Right lobe of liver (tissue), 6 donors: Measurements from ENCODE around the gene SPOCK1. TPM values are rescaled to one million over a fixed set of nuclear protein-coding genes. Genes with fewer than 3 reads are reported as not detected.

Source experiments
- ATAC-seq, 4 donors: fragments of 200-7000 bp; cut with Tn5 transposase; one replicate each; pipeline ENCODE4 v1.9.1; 2020; ENCODE audit warnings: mild to moderate bottlenecking in 4 of 4, moderate library complexity in 4 of 4
- DNase-seq, 3 donors: peaks; one replicate each; pipeline ENCODE4 v3.0.0-alpha.2; 2020
- H3K27ac ChIP-seq, 3 donors: fragments of 200-600 bp; one replicate each; pipeline ENCODE4 v1.8.0; 2022
- H3K27me3 ChIP-seq, 2 donors: fragments of 200-600 bp; one replicate each; pipeline ENCODE4 v1.8.0; 2022
- H3K36me3 ChIP-seq, 4 donors: fragments of 200-600 bp; sonication (generic) in 1 of 4; one replicate each; pipeline versions ENCODE4 v1.5.1 to v1.8.0; 2017 to 2022; ENCODE audit warnings: control low read depth in 1 of 4
- H3K4me1 ChIP-seq, 4 donors: fragments of 200-600 bp; sonication (generic) in 1 of 4; one replicate each; pipeline versions ENCODE4 v1.5.1 to v1.8.0; 2017 to 2022; ENCODE audit warnings: control low read depth in 1 of 4
- H3K4me3 ChIP-seq, 3 donors: fragments of 200-600 bp; one replicate each; pipeline ENCODE4 v1.8.0; 2022
- H3K9me3 ChIP-seq, 4 donors: fragments of 200-600 bp; sonication (generic) in 1 of 4; one replicate each; pipeline versions ENCODE4 v1.5.1 to v1.8.0; 2017 to 2022; ENCODE audit warnings: control low read depth in 1 of 4
- CTCF ChIP-seq, 4 donors: fragments of 200-600 bp in 3 of 4; fragments of 450-650 bp in 1 of 4; IDR thresholded peaks; one replicate each; pipeline versions ENCODE4 v1.5.1 to v1.8.0; 2016 to 2022; ENCODE audit warnings: antibody characterized with exemption in 4 of 4, mild to moderate bottlenecking in 2 of 4
- POLR2A ChIP-seq: fragments of 450-650 bp; IDR thresholded peaks from one replicate; pipeline ENCODE4 v1.6.1; 2017; ENCODE audit warnings: antibody characterized with exemption, mild to moderate bottlenecking
- WGBS: methylation state at CpG from one replicate; pipeline ENCODE4 v1.1.6; 2018; ENCODE audit warnings: low coverage, low lambda C conversion rate; ENCODE audit not compliant: insufficient coverage; ENCODE audit errors: missing lambda C conversion rate; 5-methylcytosine and 5-hydroxymethylcytosine counted together
- intact Hi-C, 2 donors: fragments of 100-400 bp; cut with DNase I; formaldehyde crosslinking; loops; one replicate each; pipeline versions ENCODE4 v1.11.2 to v1.14.1; 2022
- total RNA-seq, 6 experiments: library from RNA; depleted of rRNA in 2 of 6; stranded (reverse); fragments of >200 nt in 2 of 6; fragmentation: NEBNext Ultra II Directional in 3 of 6; extraction: Animal tissue kit (Norgen Biotek cat#: 25700) in 3 of 6; gene quantifications; one replicate each; pipeline versions ENCODE4 v1.1.0 to v1.2.4, GENCODE V29; 2016 to 2023
- donor health status: DM: no; HTN: yes; CAD: no.
- donor health status: DM: no; HTN: no; CAD: no.
- donor health status: DM: no; HTN: no; CAD: no.
- donor health status: DM: no; HTN: yes; CAD: no.
- donor health status: DM: no; HTN: yes; CAD: no.

The SPOCK1 gene
- total RNA-seq, 6 experiments from 2014 or later = 0.06 to 0.86 (median 0.15) TPM; not detected in 1

GRCh38 chr5:137269946-137270345 lies 229.2 kb downstream of the SPOCK1 start:
- no peak for TF ChIP-seq POLR2A
- TF ChIP-seq CTCF (IDR thresholded peaks at IDR 0.05) = no peak
- intact Hi-C loops = no loop called here
- Histone ChIP-seq H3K27me3 (no peaks in the 10 kb centered on the region), H3K27ac (no peak overlapping the region), H3K4me1 (no peaks in the 10 kb centered on the region), H3K36me3 (no peaks in the 10 kb centered on the region), H3K9me3 (no peaks in the 10 kb centered on the region), H3K4me3 (no peak overlapping the region)
- ATAC-seq (no peak), DNase-seq (no peak)
- WGBS = 66% methylated on average over 2 of the region's 2 CpGs

GRCh38 chr5:137269274-137269673 lies 229.9 kb downstream of the SPOCK1 start:
- H3K4me3 ChIP-seq = no peak overlapping the region
- H3K4me1 ChIP-seq = no peaks in the 10 kb centered on the region
- H3K36me3 ChIP-seq = no peaks in the 10 kb centered on the region
- WGBS = 83% methylated on average over 2 of the region's 2 CpGs
- intact Hi-C loops = no loop called here
- ATAC-seq (no peak), DNase-seq (no peak)
- H3K27ac ChIP-seq = no peak overlapping the region
- no peaks in the 10 kb centered on the region for H3K27me3 ChIP-seq
- TF ChIP-seq POLR2A (no peak), CTCF (IDR thresholded peaks at IDR 0.05) (no peak)
- no peaks in the 10 kb centered on the region for H3K9me3 ChIP-seq

GRCh38 chr5:137268646-137269045 lies 230.5 kb downstream of the SPOCK1 start:
- DNase-seq (no peak), ATAC-seq (no peak)
- Histone ChIP-seq H3K4me3 (no peak overlapping the region), H3K27me3 (no peaks in the 10 kb centered on the region), H3K4me1 (no peaks in the 10 kb centered on the region), H3K27ac (no peak overlapping the region), H3K9me3 (no peaks in the 10 kb centered on the region), H3K36me3 (no peaks in the 10 kb centered on the region)
- intact Hi-C loops = no loop called here
- TF ChIP-seq CTCF (IDR thresholded peaks at IDR 0.05) (no peak), POLR2A (no peak)
- WGBS = 69% methylated on average over 1 of the region's 1 CpG

GRCh38 chr5:137266186-137266585 lies 232.9 kb downstream of the SPOCK1 start:
- DNase-seq (no peak), ATAC-seq (no peak)
- 70% methylated on average over 4 of the region's 4 CpGs for WGBS
- no peaks in the 10 kb centered on the region for H3K9me3 ChIP-seq
- no peak for TF ChIP-seq POLR2A
- TF ChIP-seq CTCF (IDR thresholded peaks at IDR 0.05) = no peak
- intact Hi-C loops = no loop called here
- no peak overlapping the region for H3K4me3 ChIP-seq
- no peaks in the 10 kb centered on the region for H3K4me1 ChIP-seq
- H3K27me3 ChIP-seq = no peaks in the 10 kb centered on the region
- no peak overlapping the region for H3K27ac ChIP-seq
- no peaks in the 10 kb centered on the region for H3K36me3 ChIP-seq

- Histone ChIP-seq H3K4me1 (no peaks in the 10 kb centered on the region), H3K27me3 (no peaks in the 10 kb centered on the region), H3K9me3 (no peaks in the 10 kb centered on the region), H3K4me3 (no peak overlapping the region), H3K36me3 (no peaks in the 10 kb centered on the region), H3K27ac (no peak overlapping the region)
- intact Hi-C loops = no loop called here
- DNase-seq (no peak), ATAC-seq (no peak)
- 59% methylated on average over 1 of the region's 1 CpG for WGBS
- no peak for TF ChIP-seq CTCF (IDR thresholded peaks at IDR 0.05)
- TF ChIP-seq POLR2A = no peak
Measured at GRCh38 chr5:137265457-137265856, 233.7 kb downstream of the SPOCK1 start.
